Adrenal gland (tissue), 12 donors: ENCODE data around the gene RFESD. TPM values are rescaled to one million over a fixed set of nuclear protein-coding genes. Genes with fewer than 3 reads are reported as not detected.
A peak's percentile ranks its signal among the peaks of the same experiment; 100 is the strongest.

Experiments
- DNase-seq, 7 donors: peaks; one replicate each; pipeline ENCODE4 v3.0.0-alpha.2; 2019 to 2020
- H3K27ac ChIP-seq, 5 donors: fragments of 200-600 bp; sonication (generic) in 4 of 5; 1 replicate in 3 of 5; 2 replicates in 2 of 5; pipeline versions ENCODE4 v1.5.1 to v1.8.0; 2016 to 2020; ENCODE audit warnings: mild to moderate bottlenecking in 1 of 5
- H3K27me3 ChIP-seq: fragments of 200-600 bp; 2 replicates; pipeline ENCODE4 v1.8.0; 2021
- H3K36me3 ChIP-seq, 2 donors: fragments of 200-600 bp; replicated peaks in 1 of 2; 1 replicate in 1 of 2; 2 replicates in 1 of 2; pipeline versions ENCODE4 v1.5.1 to v1.8.0; 2018 to 2022
- H3K4me1 ChIP-seq, 2 donors: fragments of 200-600 bp; replicated peaks in 1 of 2; 1 replicate in 1 of 2; 2 replicates in 1 of 2; pipeline versions ENCODE4 v1.5.1 to v1.8.0; 2018 to 2021
- H3K4me3 ChIP-seq, 4 donors: fragments of 200-600 bp; sonication (generic) in 3 of 4; one replicate each; pipeline ENCODE4 v1.5.1; 2016 to 2018
- H3K9me3 ChIP-seq, 3 donors: fragments of 200-600 bp; sonication (generic) in 1 of 3; replicated peaks in 1 of 3; 1 replicate in 2 of 3; 2 replicates in 1 of 3; pipeline versions ENCODE4 v1.5.1 to v1.8.0; 2016 to 2021
- CTCF ChIP-seq, 6 experiments: fragments of 450-650 bp in 4 of 6; fragments of 200-600 bp in 2 of 6; sonication (generic) in 1 of 6; IDR thresholded peaks; 1 replicate in 5 of 6; 2 replicates in 1 of 6; pipeline versions ENCODE4 v1.5.1 to v1.8.0; 2016 to 2021; ENCODE audit warnings: antibody characterized with exemption in 6 of 6, mild to moderate bottlenecking in 2 of 6, moderate library complexity in 1 of 6
- POLR2A ChIP-seq, 2 donors: fragments of 450-650 bp; IDR thresholded peaks; one replicate each; pipeline ENCODE4 v1.6.1; 2017; ENCODE audit warnings: antibody characterized with exemption in 2 of 2, mild to moderate bottlenecking in 2 of 2, moderate library complexity in 1 of 2
- WGBS, 4 donors: extraction: QIAGEN DNeasy Blood & Tissue Kit in 2 of 4; methylation state at CpG; one replicate each; pipeline versions ENCODE4 v1.1.5 to v1.1.7; 2013 to 2017; 5-methylcytosine and 5-hydroxymethylcytosine counted together
- intact Hi-C, 2 donors: fragments of 100-400 bp; cut with DNase I; formaldehyde crosslinking; loops; one replicate each; pipeline versions ENCODE4 v1.14.1 to v1.15.0; 2022 to 2023
- polyA plus RNA-seq, 3 donors: library from polyadenylated mRNA; stranded (reverse); fragments of 200-250 nt in 2 of 3; fragments of 350-450 nt in 1 of 3; fragmentation: Illumina TruSeq in 1 of 3; extraction: RNeasy Lipid Tissue Mini Kit (QIAGEN cat#74804) in 1 of 3; gene quantifications; one replicate each; pipeline ENCODE4 v1.2.3, GENCODE V29; 2013 to 2014
- total RNA-seq, 9 donors: library from RNA; depleted of rRNA in 4 of 9; stranded (reverse); fragments of >200 nt in 4 of 9; fragments of 120-200 nt in 1 of 9; fragmentation: NEBNext Ultra II Directional in 1 of 9; extraction: Animal tissue kit (Norgen Biotek cat#: 25700) in 1 of 9; gene quantifications; one replicate each; pipeline versions ENCODE4 v1.1.0 to v1.2.4, GENCODE V29; 2013 to 2023
- donor health status: healthy with polysubstance abuse.
- donor health status: Bipolar disorder and iron deficiency.
- donor health status: DM: yes; HTN: yes; CAD: no.
- donor health status: DM: no; HTN: no; CAD: no.
- donor health status: DM: no; HTN: no; CAD: no.
- donor health status: DM: yes; HTN: yes; CAD: no.

RFESD gene
- total and polyA plus RNA-seq, 12 donors, result 0.43 to 6.8 (median 2.6) TPM

- 94 to 99% (median 95%) methylated on average over 3 of the region's 3 CpGs for WGBS, 4 donors
- no peaks in the 10 kb centered on the region for H3K36me3 ChIP-seq
These were observed 12.5 kb upstream of the RFESD start for GRCh38 chr5:95634081-95634480.

GRCh38 chr5:95638632-95639031 lies 7.9 kb upstream of the RFESD start:
- 69 to 82% (median 79%) methylated on average over 3 of the region's 3 CpGs for WGBS, 4 donors
- TF ChIP-seq POLR2A (IDR thresholded peaks at IDR 0.05), result no peak
- Histone ChIP-seq H3K4me3 (no peak overlapping the region), H3K27me3 (no peaks in the 10 kb centered on the region), H3K36me3 (no peaks in the 10 kb centered on the region), H3K27ac (no peak overlapping the region), H3K4me1 (no peaks in the 10 kb centered on the region), H3K9me3 (no peaks in the 10 kb centered on the region)
- intact Hi-C loops, result no loop called here
- DNase-seq, result no peak

More at GRCh38 chr5:95634081-95634480, 12.5 kb upstream of the RFESD start:
- no peaks in the 10 kb centered on the region for H3K27me3 ChIP-seq
- H3K9me3 ChIP-seq, result no peaks in the 10 kb centered on the region
- H3K27ac ChIP-seq, result no peak overlapping the region
- no peak for DNase-seq
- intact Hi-C loops, result no loop called here
- TF ChIP-seq CTCF (IDR thresholded peaks at IDR 0.05) (no peak), POLR2A (IDR thresholded peaks at IDR 0.05) (no peak)
- H3K4me1 ChIP-seq, result peaks cover 3 to 5% of the 10 kb centered on the region in 2 donors
- H3K4me3 ChIP-seq, result no peak overlapping the region

GRCh38 chr5:95641741-95642220 lies 4.8 kb upstream of the RFESD start:
- Histone ChIP-seq H3K27me3 (no peaks in the 10 kb centered on the region), H3K27ac (peak overlapping the region in 3 of 5 donors; percentile 6 to 47 (median 46)), H3K36me3 (no peaks in the 10 kb centered on the region), H3K4me1 (no peaks in the 10 kb centered on the region), H3K9me3 (no peaks in the 10 kb centered on the region), H3K4me3 (no peak overlapping the region)
- 51 to 75% (median 63%) methylated on average over 3 to 5 of the region's 5 CpGs for WGBS, 4 donors
- intact Hi-C loops, result no loop called here
- TF ChIP-seq CTCF (IDR thresholded peaks at IDR 0.05) (no peak), POLR2A (IDR thresholded peaks at IDR 0.05) (peak in 1 of 2 donors; percentile 19)
- peak in 5 of 7 donors; percentile 23 to 69 (median 61) for DNase-seq

GRCh38 chr5:95643152-95643551 lies 3.4 kb upstream of the RFESD start:
- Histone ChIP-seq H3K9me3 (no peaks in the 10 kb centered on the region), H3K4me3 (no peak overlapping the region), H3K4me1 (peaks cover 9 to 13% of the 10 kb centered on the region in 2 donors), H3K27me3 (no peaks in the 10 kb centered on the region), H3K27ac (no peak overlapping the region), H3K36me3 (no peaks in the 10 kb centered on the region)
- DNase-seq, result no peak
- intact Hi-C loops, result no loop called here
- WGBS, 4 donors, result 84 to 87% (median 85%) methylated on average over 7 of the region's 7 CpGs
- TF ChIP-seq POLR2A (IDR thresholded peaks at IDR 0.05) (no peak), CTCF (IDR thresholded peaks at IDR 0.05) (no peak)
